ENCODE measurements around the gene PRKAG2. TPM values are rescaled to one million over a fixed set of nuclear protein-coding genes. Genes with fewer than 3 reads are reported as not detected.

The PRKAG2 gene
- total and polyA plus RNA-seq, 2 experiments from 2014 or later: 9.1 to 14.9 TPM

DNA sequence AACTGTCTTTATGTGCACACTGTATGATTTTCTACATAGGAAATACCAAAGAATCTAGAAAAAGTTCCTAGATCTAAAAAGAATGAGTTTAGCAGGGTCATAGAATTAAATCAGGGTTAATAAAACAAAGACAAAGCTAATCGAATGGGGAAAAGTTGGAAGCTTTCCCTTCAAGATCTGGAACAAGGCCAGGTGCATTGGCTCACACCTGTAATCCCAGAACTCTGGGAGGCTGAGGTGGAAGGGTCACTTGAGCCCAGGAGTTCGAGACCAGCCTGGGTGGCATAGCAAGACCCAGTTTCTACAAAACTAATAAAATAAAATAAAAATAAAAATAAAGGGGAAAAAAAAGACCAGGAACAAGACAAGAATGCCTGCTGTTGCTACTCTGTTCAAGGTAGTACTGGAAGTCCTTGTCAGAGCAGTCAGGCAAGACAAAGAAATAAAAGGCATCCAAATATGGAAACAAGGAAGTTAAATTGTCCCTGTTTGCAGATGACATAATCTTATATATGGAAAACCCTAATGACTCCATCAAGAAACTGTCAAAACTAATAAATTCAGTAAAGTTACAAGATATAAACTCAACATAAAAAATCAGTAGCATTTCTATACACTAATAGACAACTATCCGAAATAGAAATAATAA, 281.1 kb downstream of the PRKAG2 start:
- H2AFZ ChIP-seq: no peak overlapping the region
- no peaks in the 10 kb centered on the region for H3K9me2 ChIP-seq (ENCODE audit: insufficient read depth)
- no peaks in the 10 kb centered on the region for H3K4me1 ChIP-seq (ENCODE audit: insufficient read depth)
- no peaks in the 10 kb centered on the region; the same call in 2 of the 3 replicates for H3K36me3 Mint-ChIP-seq (ENCODE audit: low read depth)
- 0 out of 2 replicates have a peak, but pooled peaks cover 5% of the 10 kb centered on the region for H4K20me1 ChIP-seq (replicated peaks; ENCODE audit: insufficient read depth)
- no peak overlapping the region for H3K4me3 Mint-ChIP-seq
- H3K27me3 ChIP-seq (ENCODE audit: insufficient read depth): no peaks in the 10 kb centered on the region
- ATAC-seq (no peak), DNase-seq (ENCODE audit: low spot score) (no peak)
- no peaks in the 10 kb centered on the region for H3F3A ChIP-seq (replicated peaks; ENCODE audit: low read depth)
- H3K27ac Mint-ChIP-seq: no peak overlapping the region
- no peak overlapping the region for H3K4me3 ChIP-seq
- TF ChIP-seq ZNF114 (CRISPR knock-in tag; IDR thresholded peaks at IDR 0.05) (no peak), EZH2 (IDR thresholded peaks at IDR 0.05; ENCODE audit: low read depth, unreplicated experiment) (no peak), NANOG (IDR thresholded peaks at IDR 0.05; ENCODE audit: borderline replicate concordance) (no peak), JUNB (IDR thresholded peaks at IDR 0.05; ENCODE audit: unreplicated experiment) (no peak), CREB1 (CRISPR knock-in tag; IDR thresholded peaks at IDR 0.05; ENCODE audit: low read depth) (no peak), STAT1 (IDR thresholded peaks at IDR 0.05; ENCODE audit: unreplicated experiment) (no peak), POLR2AphosphoS5 (IDR thresholded peaks at IDR 0.05; ENCODE audit: low read depth) (no peak), ZNF331 (CRISPR knock-in tag; IDR thresholded peaks at IDR 0.05; ENCODE audit: low read depth) (no peak)
- TF ChIP-seq, protein P1, sequence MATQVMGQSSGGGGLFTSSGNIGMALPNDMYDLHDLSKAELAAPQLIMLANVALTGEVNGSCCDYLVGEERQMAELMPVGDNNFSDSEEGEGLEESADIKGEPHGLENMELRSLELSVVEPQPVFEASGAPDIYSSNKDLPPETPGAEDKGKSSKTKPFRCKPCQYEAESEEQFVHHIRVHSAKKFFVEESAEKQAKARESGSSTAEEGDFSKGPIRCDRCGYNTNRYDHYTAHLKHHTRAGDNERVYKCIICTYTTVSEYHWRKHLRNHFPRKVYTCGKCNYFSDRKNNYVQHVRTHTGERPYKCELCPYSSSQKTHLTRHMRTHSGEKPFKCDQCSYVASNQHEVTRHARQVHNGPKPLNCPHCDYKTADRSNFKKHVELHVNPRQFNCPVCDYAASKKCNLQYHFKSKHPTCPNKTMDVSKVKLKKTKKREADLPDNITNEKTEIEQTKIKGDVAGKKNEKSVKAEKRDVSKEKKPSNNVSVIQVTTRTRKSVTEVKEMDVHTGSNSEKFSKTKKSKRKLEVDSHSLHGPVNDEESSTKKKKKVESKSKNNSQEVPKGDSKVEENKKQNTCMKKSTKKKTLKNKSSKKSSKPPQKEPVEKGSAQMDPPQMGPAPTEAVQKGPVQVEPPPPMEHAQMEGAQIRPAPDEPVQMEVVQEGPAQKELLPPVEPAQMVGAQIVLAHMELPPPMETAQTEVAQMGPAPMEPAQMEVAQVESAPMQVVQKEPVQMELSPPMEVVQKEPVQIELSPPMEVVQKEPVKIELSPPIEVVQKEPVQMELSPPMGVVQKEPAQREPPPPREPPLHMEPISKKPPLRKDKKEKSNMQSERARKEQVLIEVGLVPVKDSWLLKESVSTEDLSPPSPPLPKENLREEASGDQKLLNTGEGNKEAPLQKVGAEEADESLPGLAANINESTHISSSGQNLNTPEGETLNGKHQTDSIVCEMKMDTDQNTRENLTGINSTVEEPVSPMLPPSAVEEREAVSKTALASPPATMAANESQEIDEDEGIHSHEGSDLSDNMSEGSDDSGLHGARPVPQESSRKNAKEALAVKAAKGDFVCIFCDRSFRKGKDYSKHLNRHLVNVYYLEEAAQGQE (IDR thresholded peaks at IDR 0.05; ENCODE audit: unreplicated experiment): no peak
- TF ChIP-seq, protein P2, sequence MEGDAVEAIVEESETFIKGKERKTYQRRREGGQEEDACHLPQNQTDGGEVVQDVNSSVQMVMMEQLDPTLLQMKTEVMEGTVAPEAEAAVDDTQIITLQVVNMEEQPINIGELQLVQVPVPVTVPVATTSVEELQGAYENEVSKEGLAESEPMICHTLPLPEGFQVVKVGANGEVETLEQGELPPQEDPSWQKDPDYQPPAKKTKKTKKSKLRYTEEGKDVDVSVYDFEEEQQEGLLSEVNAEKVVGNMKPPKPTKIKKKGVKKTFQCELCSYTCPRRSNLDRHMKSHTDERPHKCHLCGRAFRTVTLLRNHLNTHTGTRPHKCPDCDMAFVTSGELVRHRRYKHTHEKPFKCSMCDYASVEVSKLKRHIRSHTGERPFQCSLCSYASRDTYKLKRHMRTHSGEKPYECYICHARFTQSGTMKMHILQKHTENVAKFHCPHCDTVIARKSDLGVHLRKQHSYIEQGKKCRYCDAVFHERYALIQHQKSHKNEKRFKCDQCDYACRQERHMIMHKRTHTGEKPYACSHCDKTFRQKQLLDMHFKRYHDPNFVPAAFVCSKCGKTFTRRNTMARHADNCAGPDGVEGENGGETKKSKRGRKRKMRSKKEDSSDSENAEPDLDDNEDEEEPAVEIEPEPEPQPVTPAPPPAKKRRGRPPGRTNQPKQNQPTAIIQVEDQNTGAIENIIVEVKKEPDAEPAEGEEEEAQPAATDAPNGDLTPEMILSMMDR (conservative IDR thresholded peaks at IDR 0.05; ENCODE audit: low read depth in 2 of 2): no peak
- TF ChIP-seq, protein P3, sequence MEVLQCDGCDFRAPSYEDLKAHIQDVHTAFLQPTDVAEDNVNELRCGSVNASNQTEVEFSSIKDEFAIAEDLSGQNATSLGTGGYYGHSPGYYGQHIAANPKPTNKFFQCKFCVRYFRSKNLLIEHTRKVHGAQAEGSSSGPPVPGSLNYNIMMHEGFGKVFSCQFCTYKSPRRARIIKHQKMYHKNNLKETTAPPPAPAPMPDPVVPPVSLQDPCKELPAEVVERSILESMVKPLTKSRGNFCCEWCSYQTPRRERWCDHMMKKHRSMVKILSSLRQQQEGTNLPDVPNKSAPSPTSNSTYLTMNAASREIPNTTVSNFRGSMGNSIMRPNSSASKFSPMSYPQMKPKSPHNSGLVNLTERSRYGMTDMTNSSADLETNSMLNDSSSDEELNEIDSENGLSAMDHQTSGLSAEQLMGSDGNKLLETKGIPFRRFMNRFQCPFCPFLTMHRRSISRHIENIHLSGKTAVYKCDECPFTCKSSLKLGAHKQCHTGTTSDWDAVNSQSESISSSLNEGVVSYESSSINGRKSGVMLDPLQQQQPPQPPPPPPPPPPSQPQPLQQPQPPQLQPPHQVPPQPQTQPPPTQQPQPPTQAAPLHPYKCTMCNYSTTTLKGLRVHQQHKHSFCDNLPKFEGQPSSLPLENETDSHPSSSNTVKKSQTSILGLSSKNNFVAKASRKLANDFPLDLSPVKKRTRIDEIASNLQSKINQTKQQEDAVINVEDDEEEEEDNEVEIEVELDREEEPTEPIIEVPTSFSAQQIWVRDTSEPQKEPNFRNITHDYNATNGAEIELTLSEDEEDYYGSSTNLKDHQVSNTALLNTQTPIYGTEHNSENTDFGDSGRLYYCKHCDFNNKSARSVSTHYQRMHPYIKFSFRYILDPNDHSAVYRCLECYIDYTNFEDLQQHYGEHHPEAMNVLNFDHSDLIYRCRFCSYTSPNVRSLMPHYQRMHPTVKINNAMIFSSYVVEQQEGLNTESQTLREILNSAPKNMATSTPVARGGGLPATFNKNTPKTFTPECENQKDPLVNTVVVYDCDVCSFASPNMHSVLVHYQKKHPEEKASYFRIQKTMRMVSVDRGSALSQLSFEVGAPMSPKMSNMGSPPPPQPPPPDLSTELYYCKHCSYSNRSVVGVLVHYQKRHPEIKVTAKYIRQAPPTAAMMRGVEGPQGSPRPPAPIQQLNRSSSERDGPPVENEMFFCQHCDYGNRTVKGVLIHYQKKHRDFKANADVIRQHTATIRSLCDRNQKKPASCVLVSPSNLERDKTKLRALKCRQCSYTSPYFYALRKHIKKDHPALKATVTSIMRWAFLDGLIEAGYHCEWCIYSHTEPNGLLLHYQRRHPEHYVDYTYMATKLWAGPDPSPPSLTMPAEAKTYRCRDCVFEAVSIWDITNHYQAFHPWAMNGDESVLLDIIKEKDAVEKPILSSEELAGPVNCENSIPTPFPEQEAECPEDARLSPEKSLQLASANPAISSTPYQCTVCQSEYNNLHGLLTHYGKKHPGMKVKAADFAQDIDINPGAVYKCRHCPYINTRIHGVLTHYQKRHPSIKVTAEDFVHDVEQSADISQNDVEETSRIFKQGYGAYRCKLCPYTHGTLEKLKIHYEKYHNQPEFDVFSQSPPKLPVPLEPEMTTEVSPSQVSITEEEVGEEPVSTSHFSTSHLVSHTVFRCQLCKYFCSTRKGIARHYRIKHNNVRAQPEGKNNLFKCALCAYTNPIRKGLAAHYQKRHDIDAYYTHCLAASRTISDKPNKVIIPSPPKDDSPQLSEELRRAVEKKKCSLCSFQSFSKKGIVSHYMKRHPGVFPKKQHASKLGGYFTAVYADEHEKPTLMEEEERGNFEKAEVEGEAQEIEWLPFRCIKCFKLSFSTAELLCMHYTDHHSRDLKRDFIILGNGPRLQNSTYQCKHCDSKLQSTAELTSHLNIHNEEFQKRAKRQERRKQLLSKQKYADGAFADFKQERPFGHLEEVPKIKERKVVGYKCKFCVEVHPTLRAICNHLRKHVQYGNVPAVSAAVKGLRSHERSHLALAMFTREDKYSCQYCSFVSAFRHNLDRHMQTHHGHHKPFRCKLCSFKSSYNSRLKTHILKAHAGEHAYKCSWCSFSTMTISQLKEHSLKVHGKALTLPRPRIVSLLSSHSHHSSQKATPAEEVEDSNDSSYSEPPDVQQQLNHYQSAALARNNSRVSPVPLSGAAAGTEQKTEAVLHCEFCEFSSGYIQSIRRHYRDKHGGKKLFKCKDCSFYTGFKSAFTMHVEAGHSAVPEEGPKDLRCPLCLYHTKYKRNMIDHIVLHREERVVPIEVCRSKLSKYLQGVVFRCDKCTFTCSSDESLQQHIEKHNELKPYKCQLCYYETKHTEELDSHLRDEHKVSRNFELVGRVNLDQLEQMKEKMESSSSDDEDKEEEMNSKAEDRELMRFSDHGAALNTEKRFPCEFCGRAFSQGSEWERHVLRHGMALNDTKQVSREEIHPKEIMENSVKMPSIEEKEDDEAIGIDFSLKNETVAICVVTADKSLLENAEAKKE (CRISPR knock-in tag; IDR thresholded peaks at IDR 0.05): no peak
- H3K27ac ChIP-seq (ENCODE audit: low read depth): no peak overlapping the region
- H3K36me3 ChIP-seq (ENCODE audit: insufficient read depth): no peaks in the 10 kb centered on the region
- H3K9me3 Mint-ChIP-seq: no peaks in the 10 kb centered on the region
- H3K4me2 ChIP-seq: no peak overlapping the region
- H3K4me1 Mint-ChIP-seq: peaks cover 7% of the 10 kb centered on the region
- H3K27me3 Mint-ChIP-seq (ENCODE audit: insufficient read depth, low read depth, poor library complexity): peaks cover 8% of the 10 kb centered on the region
- 0 out of 2 replicates have a peak, but pooled peaks cover 8% of the 10 kb centered on the region for H3K79me2 ChIP-seq (replicated peaks; ENCODE audit: insufficient read depth)
